HepG2 (cell line): Measurements from ENCODE around the gene ERBB3. TPM values are rescaled to one million over a fixed set of nuclear protein-coding genes. Genes with fewer than 3 reads are reported as not detected.

ENCODE experiments used
- ARID3A ChIP-seq: IDR thresholded peaks from 2 replicates; pipeline ENCODE4 v1.6.1; 2012; ENCODE audit warnings: low read depth, low read length, improper control_type of control experiment
- ATF3 ChIP-seq: sonication (generic); formaldehyde crosslinking; IDR thresholded peaks from 2 replicates; pipeline ENCODE4 v1.4.0; 2020; ENCODE audit warnings: missing genetic modification reagents
- ATRX ChIP-seq: sonication (generic); formaldehyde crosslinking; IDR thresholded peaks from 2 replicates; pipeline ENCODE4 v1.4.0; 2020; ENCODE audit warnings: missing genetic modification reagents, borderline replicate concordance
- DNMT1 ChIP-seq: sonication (generic); formaldehyde crosslinking; IDR thresholded peaks from 2 replicates; pipeline ENCODE4 v1.5.1; 2020; ENCODE audit warnings: mild to moderate bottlenecking, missing genetic modification reagents
- DZIP1 ChIP-seq: sonication (generic); formaldehyde crosslinking; IDR thresholded peaks from 2 replicates; pipeline ENCODE4 v1.5.0; 2020; ENCODE audit warnings: mild to moderate bottlenecking, missing genetic modification reagents
- HNRNPUL1 ChIP-seq: fragments of 200-400 bp; formaldehyde crosslinking; IDR thresholded peaks from 2 replicates; pipeline ENCODE4 v1.6.1; 2017; ENCODE audit warnings: low read depth, mild to moderate bottlenecking, low read length, moderate library complexity
- KAT2B ChIP-seq: fragments of 150-350 bp; IDR thresholded peaks from 2 replicates; pipeline ENCODE4 v1.6.1; 2014; ENCODE audit warnings: low read depth, low read length, borderline replicate concordance
- MTA1 ChIP-seq: sonication (generic); formaldehyde crosslinking; IDR thresholded peaks from 2 replicates; pipeline ENCODE4 v1.4.0; 2020; ENCODE audit warnings: missing genetic modification reagents, mild to moderate bottlenecking, borderline replicate concordance
- PRDM10 ChIP-seq: sonication (generic); formaldehyde crosslinking; IDR thresholded peaks from 2 replicates; pipeline ENCODE4 v1.4.0; 2020; ENCODE audit warnings: low read depth, missing genetic modification reagents
- SNAPC5 ChIP-seq: sonication (generic); formaldehyde crosslinking; IDR thresholded peaks from 2 replicates; pipeline ENCODE4 v1.8.1; 2023; ENCODE audit warnings: mild to moderate bottlenecking, missing genetic modification reagents, borderline replicate concordance
- TERF1 ChIP-seq: sonication (generic); formaldehyde crosslinking; IDR thresholded peaks from 2 replicates; pipeline ENCODE4 v1.8.0; 2022; ENCODE audit warnings: mild to moderate bottlenecking, missing genetic modification reagents, moderate library complexity
- ZNF224 ChIP-seq: sonication (generic); formaldehyde crosslinking; IDR thresholded peaks from 2 replicates; pipeline ENCODE4 v1.5.0; 2020; ENCODE audit warnings: mild to moderate bottlenecking, missing genetic modification reagents
- ZNF660 ChIP-seq: sonication (generic); formaldehyde crosslinking; IDR thresholded peaks from 2 replicates; pipeline ENCODE4 v1.5.1; 2020; ENCODE audit warnings: mild to moderate bottlenecking, low read depth, missing genetic modification reagents, borderline replicate concordance
- ZNF761 ChIP-seq: sonication (generic); formaldehyde crosslinking; conservative IDR thresholded peaks from 2 replicates; pipeline ENCODE4 v1.4.0; 2020; ENCODE audit warnings: mild to moderate bottlenecking, missing genetic modification reagents
- polyA plus RNA-seq, 8 experiments: library from polyadenylated mRNA; depleted of rRNA in 3 of 8; stranded (reverse) in 7 of 8; unstranded in 1 of 8; fragments of >200 nt; fragmentation: Illumina TruSeq in 4 of 8; extraction: Trizol in 4 of 8; gene quantifications; 2 replicates each; pipeline versions ENCODE4 v1.2.1 to v1.2.3, GENCODE V29; 2011 to 2016; ENCODE audit warnings: low read depth in 4 of 8, missing spikeins in 1 of 8, mixed read lengths in 1 of 8; ENCODE audit not compliant: insufficient read depth in 1 of 8
- total RNA-seq, 5 experiments: library from RNA; depleted of rRNA; stranded (reverse); fragments of >200 nt; fragmentation: Illumina TruSeq; extraction: Trizol; gene quantifications; 2 replicates each; pipeline ENCODE4 v1.2.3, GENCODE V29; 2016; ENCODE audit warnings: low read depth in 1 of 5

ERBB3 gene
- total and polyA plus RNA-seq, 2 of the 13 experiments (the other 11 are each of a cell fraction or from before 2014, with no cell fraction given) = 93.6 to 358 TPM

- TF ChIP-seq DZIP1 (CRISPR knock-in tag) = no peak
- TF ChIP-seq ARID3A = no peak
- no peak for TF ChIP-seq KAT2B
- TF ChIP-seq ZNF660 (CRISPR knock-in tag) = no peak
- TF ChIP-seq PRDM10 (CRISPR knock-in tag) = peak; percentile 83
- no peak for TF ChIP-seq ZNF761 (CRISPR knock-in tag)
- no peak for TF ChIP-seq ATRX (CRISPR knock-in tag)
- peak; percentile 83; the same call in 1 of the 2 replicates for TF ChIP-seq ATF3
- TF ChIP-seq MTA1 (CRISPR knock-in tag) = no peak
- TF ChIP-seq ZNF224 (CRISPR knock-in tag) = no peak
- TF ChIP-seq HNRNPUL1 = no peak
- no peak for TF ChIP-seq DNMT1
- TF ChIP-seq SNAPC5 = no peak
- TF ChIP-seq TERF1 (CRISPR knock-in tag) = no peak
These were observed at the start of gene ERBB3 (continued) for GRCh38 chr12:56079723-56080555.
